Testis (tissue), 3 donors: ENCODE measurements around the gene MROH7. TPM values are rescaled to one million over a fixed set of nuclear protein-coding genes. Genes with fewer than 3 reads are reported as not detected.

Source experiments
- DNase-seq: peaks from one replicate; pipeline ENCODE4 v3.0.0-alpha.2; 2019
- H3K27ac ChIP-seq, 2 donors: fragments of 200-600 bp; sonication (generic); one replicate each; pipeline ENCODE4 v1.5.1; 2019
- H3K27me3 ChIP-seq: fragments of 200-600 bp; sonication (generic); one replicate; pipeline ENCODE4 v1.5.1; 2019
- H3K36me3 ChIP-seq: fragments of 200-600 bp; sonication (generic); one replicate; pipeline ENCODE4 v1.5.1; 2017; ENCODE audit warnings: low read depth; ENCODE audit errors: missing control alignments
- H3K4me1 ChIP-seq: fragments of 200-600 bp; sonication (generic); one replicate; pipeline ENCODE4 v1.5.1; 2019
- H3K4me3 ChIP-seq, 2 donors: fragments of 200-600 bp; sonication (generic); one replicate each; pipeline ENCODE4 v1.5.1; 2017 to 2019
- H3K9me3 ChIP-seq: fragments of 200-600 bp; sonication (generic); one replicate; pipeline ENCODE4 v1.5.1; 2017
- POLR2A ChIP-seq: fragments of 450-650 bp; IDR thresholded peaks from one replicate; pipeline ENCODE4 v1.6.1; 2017; ENCODE audit warnings: antibody characterized with exemption, mild to moderate bottlenecking, moderate library complexity
- WGBS, 2 donors: methylation state at CpG; one replicate each; pipeline ENCODE4 v1.1.5; 2018; 5-methylcytosine and 5-hydroxymethylcytosine counted together
- intact Hi-C: fragments of 100-400 bp; cut with DNase I; formaldehyde crosslinking; loops from one replicate; pipeline ENCODE4 v1.15.1; 2023; ENCODE audit warnings: low total_unique reads
- polyA plus RNA-seq: library from polyadenylated mRNA; stranded (reverse); fragments of 350-450 nt; fragmentation: Illumina TruSeq; extraction: RNeasy Lipid Tissue Mini Kit (QIAGEN cat#74804); gene quantifications from one replicate; pipeline ENCODE4 v1.2.3, GENCODE V29; 2014; ENCODE audit warnings: low read depth, low replicate concordance; ENCODE audit not compliant: insufficient read depth
- total RNA-seq, 2 donors: library from RNA; depleted of rRNA; stranded (reverse); fragments of >200 nt; gene quantifications; one replicate each; pipeline ENCODE4 v1.2.3, GENCODE V29; 2016
- TF ChIP-seq, protein P1 (sequence below), 3 experiments: fragments of 450-650 bp in 2 of 3; fragments of 200-600 bp in 1 of 3; sonication (generic) in 1 of 3; IDR thresholded peaks; one replicate each; pipeline ENCODE4 v1.5.1; 2016 to 2019; ENCODE audit warnings: antibody characterized with exemption in 3 of 3, mild to moderate bottlenecking in 2 of 3, moderate library complexity in 1 of 3

The MROH7 gene
- total and polyA plus RNA-seq, 3 donors from 2014 or later: 72.7 to 236 (median 162) TPM

DNA sequence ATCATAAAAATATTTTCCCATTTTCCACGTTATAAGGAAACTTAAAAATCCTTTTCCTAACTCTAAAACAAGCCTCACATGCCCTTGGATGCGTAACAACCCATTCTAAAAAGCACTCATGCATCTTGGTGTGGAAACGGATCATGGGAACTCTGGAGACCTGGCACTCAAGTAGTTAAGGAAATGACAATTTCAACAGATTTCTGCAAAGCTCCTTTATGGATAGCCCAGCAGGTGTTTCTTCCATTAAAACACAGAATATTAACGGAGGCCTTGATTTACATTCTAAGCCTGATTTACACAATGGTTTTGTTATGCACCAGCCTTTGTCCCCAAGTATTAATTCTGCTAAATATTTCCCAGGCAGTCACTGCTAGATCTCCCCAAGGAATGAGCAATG is 109.8 kb downstream of the MROH7 start:
- TF ChIP-seq, protein P1, sequence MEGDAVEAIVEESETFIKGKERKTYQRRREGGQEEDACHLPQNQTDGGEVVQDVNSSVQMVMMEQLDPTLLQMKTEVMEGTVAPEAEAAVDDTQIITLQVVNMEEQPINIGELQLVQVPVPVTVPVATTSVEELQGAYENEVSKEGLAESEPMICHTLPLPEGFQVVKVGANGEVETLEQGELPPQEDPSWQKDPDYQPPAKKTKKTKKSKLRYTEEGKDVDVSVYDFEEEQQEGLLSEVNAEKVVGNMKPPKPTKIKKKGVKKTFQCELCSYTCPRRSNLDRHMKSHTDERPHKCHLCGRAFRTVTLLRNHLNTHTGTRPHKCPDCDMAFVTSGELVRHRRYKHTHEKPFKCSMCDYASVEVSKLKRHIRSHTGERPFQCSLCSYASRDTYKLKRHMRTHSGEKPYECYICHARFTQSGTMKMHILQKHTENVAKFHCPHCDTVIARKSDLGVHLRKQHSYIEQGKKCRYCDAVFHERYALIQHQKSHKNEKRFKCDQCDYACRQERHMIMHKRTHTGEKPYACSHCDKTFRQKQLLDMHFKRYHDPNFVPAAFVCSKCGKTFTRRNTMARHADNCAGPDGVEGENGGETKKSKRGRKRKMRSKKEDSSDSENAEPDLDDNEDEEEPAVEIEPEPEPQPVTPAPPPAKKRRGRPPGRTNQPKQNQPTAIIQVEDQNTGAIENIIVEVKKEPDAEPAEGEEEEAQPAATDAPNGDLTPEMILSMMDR (IDR thresholded peaks at IDR 0.05): no peak
- TF ChIP-seq POLR2A: no peak
- no peaks in the 10 kb centered on the region for H3K4me1 ChIP-seq
- H3K27me3 ChIP-seq: no peaks in the 10 kb centered on the region
- DNase-seq: no peak
- H3K36me3 ChIP-seq: no peaks in the 10 kb centered on the region
- intact Hi-C loops: no loop called here
- 80 to 83% methylated on average over 4 of the region's 4 CpGs for WGBS, 2 donors
- H3K27ac ChIP-seq: no peak overlapping the region
- H3K9me3 ChIP-seq: no peaks in the 10 kb centered on the region
- H3K4me3 ChIP-seq: no peak overlapping the region

DNA sequence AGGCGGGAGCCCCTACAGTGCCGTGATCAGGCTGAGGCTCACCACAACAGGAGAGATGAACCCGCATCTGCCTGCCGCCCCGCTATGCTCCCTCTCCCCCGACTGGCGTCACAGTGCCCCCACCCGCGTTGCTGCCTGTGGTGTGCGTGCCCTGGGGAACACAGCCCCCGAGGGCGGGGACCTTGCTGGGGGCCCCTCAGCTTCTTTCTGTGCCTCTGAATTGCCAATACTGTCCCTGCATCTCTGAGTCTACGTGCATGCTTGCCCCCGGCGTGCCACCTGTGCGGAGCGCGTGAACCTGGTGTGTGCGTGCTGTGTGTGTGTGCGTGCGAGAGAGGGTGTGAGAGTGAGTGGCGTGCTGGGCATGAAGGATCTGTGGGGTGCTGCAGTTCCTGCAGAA is 112.5 kb downstream of the MROH7 start:
- Histone ChIP-seq H3K36me3 (no peaks in the 10 kb centered on the region), H3K4me1 (no peaks in the 10 kb centered on the region), H3K4me3 (no peak overlapping the region), H3K27me3 (no peaks in the 10 kb centered on the region), H3K27ac (no peak overlapping the region), H3K9me3 (no peaks in the 10 kb centered on the region)
- WGBS, 2 donors: 92 to 96% methylated on average over 11 to 22 of the region's 22 CpGs
- no peak for DNase-seq
- intact Hi-C loops: no loop called here
- TF ChIP-seq, protein P1 (IDR thresholded peaks at IDR 0.05): no peak
- TF ChIP-seq POLR2A: no peak

DNA sequence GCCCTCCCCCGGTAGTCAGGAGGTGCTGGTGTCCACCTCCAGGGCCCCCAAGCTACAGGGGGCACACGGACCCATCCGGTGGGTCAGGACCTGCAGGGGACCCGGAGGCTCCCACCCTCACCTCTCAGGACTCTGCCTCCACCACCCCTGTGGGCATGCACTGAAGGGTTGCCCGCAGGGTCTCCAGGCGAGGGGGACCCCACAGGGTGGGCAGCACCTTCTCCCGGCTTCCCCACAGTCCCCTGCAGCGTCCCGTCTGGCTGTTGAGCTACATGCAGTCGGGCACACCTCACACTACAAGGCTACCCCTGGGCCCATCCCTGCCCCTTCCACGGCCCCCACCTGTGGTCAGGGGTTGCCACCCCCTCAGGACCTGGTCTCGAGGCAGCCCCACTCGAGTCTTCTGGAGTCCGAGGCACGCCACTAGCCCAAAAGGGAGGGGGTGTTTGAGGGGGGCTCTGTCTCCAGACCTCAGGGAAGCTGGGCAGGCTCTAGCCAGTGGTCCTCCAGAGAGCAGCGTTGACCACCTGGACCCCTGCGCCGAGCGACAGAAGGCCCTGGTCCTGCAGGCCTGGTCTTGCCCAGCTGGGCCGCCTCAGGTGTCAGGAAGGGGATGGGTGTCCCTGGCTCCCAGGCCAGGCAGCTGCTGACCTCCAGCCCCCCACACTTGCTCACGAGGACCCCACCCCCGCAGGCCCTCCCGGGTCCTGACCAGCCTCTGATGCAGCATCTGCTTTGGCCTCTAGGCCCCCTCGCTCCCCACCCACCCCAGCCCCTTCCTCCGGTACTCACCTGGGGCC is 113.1 kb downstream of the MROH7 start:
- Histone ChIP-seq H3K9me3 (no peaks in the 10 kb centered on the region), H3K4me1 (no peaks in the 10 kb centered on the region), H3K27ac (no peak overlapping the region), H3K36me3 (no peaks in the 10 kb centered on the region), H3K27me3 (no peaks in the 10 kb centered on the region), H3K4me3 (no peak overlapping the region)
- intact Hi-C loops: no loop called here
- no peak for DNase-seq
- WGBS, 2 donors: 82 to 92% methylated on average over 13 to 22 of the region's 25 CpGs
- no peak for TF ChIP-seq POLR2A
- TF ChIP-seq, protein P1 (IDR thresholded peaks at IDR 0.05): no peak

DNA sequence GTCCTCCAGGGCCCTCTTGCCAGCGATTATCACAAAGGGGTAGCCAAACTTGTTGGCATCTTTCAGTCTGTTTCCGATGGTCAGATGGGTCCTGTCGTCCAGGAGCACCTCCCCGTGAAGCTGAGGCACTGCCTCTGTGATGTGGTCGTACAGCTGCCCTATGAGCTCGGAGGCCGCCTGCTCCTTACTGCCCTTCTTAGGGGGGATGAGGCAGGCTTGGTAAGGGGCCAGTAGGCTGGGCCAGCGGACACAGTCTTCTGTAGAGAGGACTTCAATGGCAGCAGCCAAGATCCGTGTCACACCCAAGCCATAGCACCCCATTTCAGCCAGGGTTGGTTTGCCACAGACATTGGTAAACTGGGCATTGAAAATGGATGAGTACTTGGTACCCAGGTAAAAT is 116.2 kb downstream of the MROH7 start:
- Histone ChIP-seq H3K27ac (no peak overlapping the region), H3K4me3 (no peak overlapping the region), H3K36me3 (no peaks in the 10 kb centered on the region), H3K4me1 (no peaks in the 10 kb centered on the region), H3K9me3 (no peaks in the 10 kb centered on the region), H3K27me3 (no peaks in the 10 kb centered on the region)
- intact Hi-C loops: no loop called here
- WGBS, 2 donors: 94 to 95% methylated on average over 5 to 9 of the region's 9 CpGs
- no peak for TF ChIP-seq POLR2A
- TF ChIP-seq, protein P1 (IDR thresholded peaks at IDR 0.05): no peak
- no peak for DNase-seq
